Measurements from ENCODE around the gene ARHGEF19. TPM values are rescaled to one million over a fixed set of nuclear protein-coding genes. Genes with fewer than 3 reads are reported as not detected.

The ARHGEF19 gene
- total and polyA plus RNA-seq, 2 of the 13 experiments (the other 11 are each of a cell fraction or from before 2014, with no cell fraction given): 1.7 to 1.8 TPM

- TF ChIP-seq DMTF1 (CRISPR knock-in tag; IDR thresholded peaks at IDR 0.05) (no peak), RFXAP (CRISPR knock-in tag; IDR thresholded peaks at IDR 0.05; ENCODE audit: borderline replicate concordance) (no peak; the same call in 1 of the 2 replicates), ZNF567 (CRISPR knock-in tag; IDR thresholded peaks at IDR 0.05; ENCODE audit: borderline replicate concordance) (no peak), STAT6 (CRISPR knock-in tag; IDR thresholded peaks at IDR 0.05; ENCODE audit: borderline replicate concordance) (no peak), ZNF562 (CRISPR knock-in tag; IDR thresholded peaks at IDR 0.05; ENCODE audit: borderline replicate concordance) (no peak), KAT2B (IDR thresholded peaks at IDR 0.05; ENCODE audit: borderline replicate concordance, low read depth, low read length) (no peak), CEBPB (IDR thresholded peaks at IDR 0.05; ENCODE audit: borderline replicate concordance, low read depth, low read length) (no peak), RAD51 (IDR thresholded peaks at IDR 0.05; ENCODE audit: borderline replicate concordance) (no peak), SIX1 (CRISPR knock-in tag; IDR thresholded peaks at IDR 0.05; ENCODE audit: borderline replicate concordance) (no peak), TEAD3 (CRISPR knock-in tag; optimal IDR thresholded peaks at IDR 0.05; ENCODE audit: borderline replicate concordance) (peak; percentile 98), FOXA3 (CRISPR knock-in tag; IDR thresholded peaks at IDR 0.05) (peak; percentile 52; the same call in 1 of the 2 replicates), FOXK1 (CRISPR knock-in tag; IDR thresholded peaks at IDR 0.05; ENCODE audit: borderline replicate concordance, low read depth) (peak; percentile 35; the same call in 1 of the 2 replicates)
- TF ChIP-seq, protein P1, sequence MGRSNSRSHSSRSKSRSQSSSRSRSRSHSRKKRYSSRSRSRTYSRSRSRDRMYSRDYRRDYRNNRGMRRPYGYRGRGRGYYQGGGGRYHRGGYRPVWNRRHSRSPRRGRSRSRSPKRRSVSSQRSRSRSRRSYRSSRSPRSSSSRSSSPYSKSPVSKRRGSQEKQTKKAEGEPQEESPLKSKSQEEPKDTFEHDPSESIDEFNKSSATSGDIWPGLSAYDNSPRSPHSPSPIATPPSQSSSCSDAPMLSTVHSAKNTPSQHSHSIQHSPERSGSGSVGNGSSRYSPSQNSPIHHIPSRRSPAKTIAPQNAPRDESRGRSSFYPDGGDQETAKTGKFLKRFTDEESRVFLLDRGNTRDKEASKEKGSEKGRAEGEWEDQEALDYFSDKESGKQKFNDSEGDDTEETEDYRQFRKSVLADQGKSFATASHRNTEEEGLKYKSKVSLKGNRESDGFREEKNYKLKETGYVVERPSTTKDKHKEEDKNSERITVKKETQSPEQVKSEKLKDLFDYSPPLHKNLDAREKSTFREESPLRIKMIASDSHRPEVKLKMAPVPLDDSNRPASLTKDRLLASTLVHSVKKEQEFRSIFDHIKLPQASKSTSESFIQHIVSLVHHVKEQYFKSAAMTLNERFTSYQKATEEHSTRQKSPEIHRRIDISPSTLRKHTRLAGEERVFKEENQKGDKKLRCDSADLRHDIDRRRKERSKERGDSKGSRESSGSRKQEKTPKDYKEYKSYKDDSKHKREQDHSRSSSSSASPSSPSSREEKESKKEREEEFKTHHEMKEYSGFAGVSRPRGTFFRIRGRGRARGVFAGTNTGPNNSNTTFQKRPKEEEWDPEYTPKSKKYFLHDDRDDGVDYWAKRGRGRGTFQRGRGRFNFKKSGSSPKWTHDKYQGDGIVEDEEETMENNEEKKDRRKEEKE (IDR thresholded peaks at IDR 0.05): no peak
- TF ChIP-seq, protein P2, sequence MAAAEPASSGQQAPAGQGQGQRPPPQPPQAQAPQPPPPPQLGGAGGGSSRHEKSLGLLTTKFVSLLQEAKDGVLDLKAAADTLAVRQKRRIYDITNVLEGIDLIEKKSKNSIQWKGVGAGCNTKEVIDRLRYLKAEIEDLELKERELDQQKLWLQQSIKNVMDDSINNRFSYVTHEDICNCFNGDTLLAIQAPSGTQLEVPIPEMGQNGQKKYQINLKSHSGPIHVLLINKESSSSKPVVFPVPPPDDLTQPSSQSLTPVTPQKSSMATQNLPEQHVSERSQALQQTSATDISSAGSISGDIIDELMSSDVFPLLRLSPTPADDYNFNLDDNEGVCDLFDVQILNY (CRISPR knock-in tag; conservative IDR thresholded peaks at IDR 0.05): no peak
- TF ChIP-seq, protein P3, sequence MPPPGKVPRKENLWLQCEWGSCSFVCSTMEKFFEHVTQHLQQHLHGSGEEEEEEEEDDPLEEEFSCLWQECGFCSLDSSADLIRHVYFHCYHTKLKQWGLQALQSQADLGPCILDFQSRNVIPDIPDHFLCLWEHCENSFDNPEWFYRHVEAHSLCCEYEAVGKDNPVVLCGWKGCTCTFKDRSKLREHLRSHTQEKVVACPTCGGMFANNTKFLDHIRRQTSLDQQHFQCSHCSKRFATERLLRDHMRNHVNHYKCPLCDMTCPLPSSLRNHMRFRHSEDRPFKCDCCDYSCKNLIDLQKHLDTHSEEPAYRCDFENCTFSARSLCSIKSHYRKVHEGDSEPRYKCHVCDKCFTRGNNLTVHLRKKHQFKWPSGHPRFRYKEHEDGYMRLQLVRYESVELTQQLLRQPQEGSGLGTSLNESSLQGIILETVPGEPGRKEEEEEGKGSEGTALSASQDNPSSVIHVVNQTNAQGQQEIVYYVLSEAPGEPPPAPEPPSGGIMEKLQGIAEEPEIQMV (CRISPR knock-in tag; IDR thresholded peaks at IDR 0.05; ENCODE audit: low read depth): peak; percentile 12; the same call in 1 of the 2 replicates
Observed at GRCh38 chr1:16155537-16156410, 56.7 kb downstream of the ARHGEF19 start, which contains the start of gene EPHA2 (continued).

All from HepG2 (cell line).